HG02623 (cell line): Measurements from ENCODE around the gene CHMP5.

Source experiments
- ATAC-seq: cut with Tn5 transposase; IDR thresholded peaks from one replicate; pipeline ENCODE4 v1.9.1; 2021; ENCODE audit warnings: moderate library complexity; ENCODE audit not compliant: unreplicated experiment

The CHMP5 gene

DNA sequence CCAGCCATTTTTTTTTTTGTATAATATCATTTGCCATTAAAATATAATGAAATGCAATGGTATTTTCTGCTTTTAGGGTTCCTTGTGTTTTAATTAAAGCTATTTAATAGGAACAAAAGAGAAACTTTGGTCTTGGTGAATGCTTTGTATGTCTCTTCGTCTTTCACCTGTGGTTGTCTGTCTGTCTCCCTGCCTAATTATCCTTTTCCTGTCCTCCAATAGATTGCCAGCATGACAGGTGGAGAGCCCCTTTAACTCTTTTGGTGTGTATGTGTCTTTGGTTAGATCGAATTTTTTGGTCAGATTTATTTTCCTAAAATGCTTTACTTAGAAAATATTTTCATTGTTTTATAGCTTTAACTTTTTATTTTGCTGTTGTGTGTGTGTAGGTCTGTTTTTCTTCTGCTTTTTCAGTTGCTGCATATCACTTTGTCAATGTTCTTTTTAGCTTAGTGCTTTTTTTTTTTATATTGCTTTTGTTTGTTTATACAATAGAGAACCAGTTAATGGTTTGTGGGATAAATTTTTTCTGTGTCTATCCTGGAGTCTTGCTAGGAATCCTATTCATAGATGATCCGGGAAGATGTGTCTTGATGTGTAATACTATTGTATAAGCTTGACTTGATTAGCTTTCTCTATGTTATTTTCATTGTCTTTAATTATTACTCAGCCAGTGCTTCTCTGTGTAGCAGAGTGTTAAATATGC, 8.6 kb downstream of the CHMP5 start:
- no peak for ATAC-seq

GRCh38 chr9:33273972-33274328, 9.1 kb downstream of the CHMP5 start:
- no peak for ATAC-seq

DNA sequence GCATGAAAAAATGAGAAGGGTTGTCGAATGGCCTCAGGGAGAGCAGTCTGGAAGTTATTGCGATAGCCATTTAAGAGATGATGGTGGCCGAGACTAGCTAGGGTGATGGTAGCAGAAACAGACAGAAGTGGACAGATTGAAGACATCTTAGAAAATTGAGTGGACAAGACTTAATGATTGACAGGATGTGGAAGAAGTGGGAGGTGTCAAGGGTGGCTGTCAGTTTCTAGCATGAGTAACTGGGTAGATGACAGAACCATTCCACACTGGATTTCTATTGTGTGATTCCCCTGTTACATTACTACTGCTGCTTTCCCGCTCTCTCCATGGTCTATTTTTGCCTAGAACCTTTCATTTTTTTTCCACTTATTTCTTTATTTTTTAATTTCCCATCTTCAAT, 12.6 kb downstream of the CHMP5 start:
- ATAC-seq, result no peak

DNA sequence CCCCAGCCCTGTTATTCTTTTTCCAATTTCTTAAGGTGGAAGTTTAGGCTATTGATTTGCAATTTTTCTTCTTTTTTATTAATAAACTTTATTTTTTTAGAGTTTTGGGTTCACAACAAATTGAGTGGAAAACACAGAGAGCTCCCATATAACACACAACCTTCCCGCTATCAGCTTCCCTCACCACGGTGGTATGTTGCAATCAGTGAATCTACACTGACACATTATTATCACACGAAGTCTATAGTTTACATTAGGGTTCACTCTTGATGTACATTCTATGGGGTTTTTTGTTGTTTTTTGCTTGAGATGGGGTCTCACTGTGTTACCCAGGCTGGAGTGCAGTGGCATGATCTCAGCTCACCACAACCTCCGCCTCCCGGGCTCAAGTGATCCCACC, 20.7 kb downstream of the CHMP5 start:
- ATAC-seq, result no peak

- ATAC-seq, result no peak
Observed at GRCh38 chr9:33287087-33287490, 22.2 kb downstream of the CHMP5 start.

- ATAC-seq, result no peak
Observed at GRCh38 chr9:33288235-33288634, 23.4 kb downstream of the CHMP5 start.

DNA sequence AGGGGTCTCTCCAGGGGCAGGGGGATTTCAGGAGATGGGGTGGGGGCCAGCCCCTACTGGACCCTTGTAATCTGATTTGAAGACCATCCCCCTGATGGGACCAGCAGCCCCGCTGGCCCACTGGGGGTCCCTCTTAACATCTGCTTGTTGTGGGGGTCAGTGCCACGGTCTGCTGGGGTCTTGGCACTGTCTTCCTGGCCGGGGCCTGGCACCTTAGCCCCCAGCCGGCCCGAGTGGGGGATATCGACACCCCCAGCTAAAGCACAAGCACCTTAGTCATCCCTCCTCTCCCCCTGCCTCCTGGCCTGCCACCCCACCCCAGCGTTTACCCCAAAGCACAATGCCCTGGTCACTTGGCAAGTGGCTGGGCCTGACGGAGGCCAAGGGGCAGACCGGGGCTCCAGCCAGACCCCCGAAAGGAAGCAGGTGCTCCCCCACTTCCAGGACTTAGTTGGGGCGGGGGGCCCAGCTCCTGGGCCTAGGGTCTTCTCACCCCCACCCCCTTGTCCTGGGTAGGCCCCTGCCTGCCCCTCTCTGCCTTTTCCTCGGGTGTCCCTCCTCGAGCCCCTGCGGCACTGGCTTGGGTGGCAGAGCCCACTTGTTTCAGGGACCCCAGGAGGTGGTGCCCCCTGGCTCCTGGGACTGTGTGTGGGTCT, 24.1 kb downstream of the CHMP5 start:
- no peak for ATAC-seq

DNA sequence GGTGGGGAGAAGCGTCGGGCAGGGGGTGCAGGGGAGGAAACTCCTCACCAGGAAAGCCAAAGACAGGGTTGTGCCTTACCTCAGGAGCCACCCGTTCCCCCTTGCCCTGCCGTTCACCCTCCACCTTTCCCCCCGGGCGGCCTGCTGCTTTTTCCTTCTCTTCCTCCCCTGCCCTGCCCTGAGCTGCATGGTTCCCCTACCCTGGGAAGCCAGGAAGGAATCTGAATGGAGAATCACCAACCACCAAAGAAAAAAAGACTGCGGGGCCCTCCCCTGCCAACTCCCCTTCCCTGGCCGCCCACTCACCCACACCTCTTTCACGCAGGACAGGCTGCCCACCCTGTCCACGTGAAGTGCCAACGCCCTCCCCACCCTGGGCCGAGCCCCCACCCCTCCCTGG, 24.6 kb downstream of the CHMP5 start:
- no peak for ATAC-seq

GRCh38 chr9:33289936-33290246, 25.0 kb downstream of the CHMP5 start:
- ATAC-seq, result no peak

- ATAC-seq, result peak; percentile 86
Observed at GRCh38 chr9:33290247-33291030, 25.6 kb downstream of the CHMP5 start, which contains the start of gene NFX1. TSS of gene NFX1 (plus strand) at chr9:33290516. CDS start at chr9:33290573, 57 bp downstream.

DNA sequence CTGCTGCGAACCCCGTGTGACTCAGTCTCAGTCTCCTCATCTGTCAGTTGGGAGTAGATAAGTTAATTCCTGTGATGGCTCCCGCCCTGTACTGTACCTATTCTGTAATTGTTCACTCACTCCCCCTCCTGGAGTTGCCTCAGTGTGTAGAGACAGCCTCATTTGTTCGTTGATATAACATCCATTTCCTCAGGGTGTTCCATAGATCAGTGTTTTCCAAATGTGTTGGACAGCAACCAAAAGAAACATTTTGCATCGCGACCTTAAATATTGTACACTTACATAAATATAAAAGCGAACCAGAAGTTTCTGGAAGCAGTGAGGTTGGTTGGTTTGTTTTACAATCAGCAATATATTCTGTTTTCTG, 26.2 kb downstream of the CHMP5 start:
- ATAC-seq, result no peak

- no peak for ATAC-seq
Observed at GRCh38 chr9:33291901-33292300, 27.1 kb downstream of the CHMP5 start.

DNA sequence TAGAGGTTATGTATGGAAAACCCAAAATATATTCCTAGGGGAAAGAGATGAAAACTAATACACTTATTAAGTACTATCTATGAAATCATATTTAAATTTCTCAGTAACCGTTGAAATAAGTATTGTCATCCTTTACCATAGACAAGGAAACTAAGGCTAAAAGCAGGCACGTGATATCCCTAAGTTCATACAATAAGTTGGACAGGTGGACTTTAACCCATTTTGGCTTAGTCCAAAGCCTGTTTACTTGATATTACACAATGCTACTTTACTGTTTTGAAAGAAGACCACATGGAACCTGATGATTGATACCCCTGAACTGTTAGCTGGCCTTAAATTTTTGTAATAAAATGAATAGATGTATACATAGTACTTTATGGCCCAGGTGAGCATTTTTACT, 28.9 kb downstream of the CHMP5 start:
- no peak for ATAC-seq

- no peak for ATAC-seq
Observed at GRCh38 chr9:33294670-33295432, 30.0 kb downstream of the CHMP5 start.

- ATAC-seq, result peak; percentile 27
Observed at GRCh38 chr9:33295571-33295970, 30.7 kb downstream of the CHMP5 start.

DNA sequence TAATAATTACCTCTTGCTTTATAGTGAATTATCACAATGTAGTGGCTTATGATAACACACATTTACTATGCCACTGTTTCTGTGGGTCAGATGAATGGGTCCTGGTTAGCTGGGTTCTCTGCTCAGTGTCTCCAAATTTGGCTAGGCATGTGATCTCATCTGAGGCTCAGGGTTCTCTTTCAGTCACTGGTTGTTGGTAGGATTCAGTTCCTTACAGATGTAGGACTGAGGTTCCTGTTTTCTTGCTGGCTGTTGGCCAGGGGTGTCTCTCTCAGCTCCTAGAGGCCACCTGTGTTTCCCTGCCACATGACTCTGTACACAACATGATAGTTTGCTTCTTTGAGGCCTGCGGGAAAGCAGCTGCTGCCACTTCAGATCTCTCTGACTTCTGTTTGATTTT, 32.6 kb downstream of the CHMP5 start:
- peak; percentile 92 for ATAC-seq

DNA sequence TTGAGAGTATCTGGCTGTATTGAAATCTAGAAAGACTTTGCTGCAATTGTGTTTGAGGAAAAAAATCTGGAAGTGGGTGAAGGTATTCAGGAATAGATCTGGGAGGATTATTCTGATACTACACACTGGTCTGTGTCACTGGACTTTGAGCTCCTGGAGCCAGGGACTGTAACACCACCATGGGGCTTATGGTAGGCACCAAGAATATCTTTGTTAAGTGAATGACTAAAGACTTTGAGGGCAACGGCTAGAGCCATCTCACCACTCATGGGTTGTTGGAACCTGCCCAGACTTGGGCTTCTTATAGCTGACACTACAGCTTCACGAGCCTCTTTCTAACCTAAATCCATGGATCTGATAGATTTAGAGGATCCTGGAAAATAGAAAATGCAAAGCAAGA, 35.7 kb downstream of the CHMP5 start:
- no peak for ATAC-seq

DNA sequence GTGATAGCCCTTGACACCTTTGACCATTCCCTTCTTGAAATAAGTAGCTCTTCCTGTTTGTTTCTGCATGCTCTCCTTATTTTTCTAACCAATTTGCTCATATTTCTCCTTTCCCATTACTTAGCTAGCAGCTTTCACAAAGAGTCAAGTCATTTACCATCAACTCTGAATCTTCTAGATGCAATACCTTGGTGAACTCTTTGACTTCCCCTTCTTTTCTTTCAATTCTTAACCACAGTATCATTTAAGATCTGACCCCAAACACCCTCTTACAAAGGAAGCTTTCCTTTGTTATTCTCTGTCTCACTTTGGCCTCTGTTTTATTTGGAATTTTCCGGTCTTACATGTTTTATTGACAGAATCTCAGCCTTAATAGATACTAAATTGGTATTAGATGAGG, 39.5 kb downstream of the CHMP5 start:
- ATAC-seq, result no peak

DNA sequence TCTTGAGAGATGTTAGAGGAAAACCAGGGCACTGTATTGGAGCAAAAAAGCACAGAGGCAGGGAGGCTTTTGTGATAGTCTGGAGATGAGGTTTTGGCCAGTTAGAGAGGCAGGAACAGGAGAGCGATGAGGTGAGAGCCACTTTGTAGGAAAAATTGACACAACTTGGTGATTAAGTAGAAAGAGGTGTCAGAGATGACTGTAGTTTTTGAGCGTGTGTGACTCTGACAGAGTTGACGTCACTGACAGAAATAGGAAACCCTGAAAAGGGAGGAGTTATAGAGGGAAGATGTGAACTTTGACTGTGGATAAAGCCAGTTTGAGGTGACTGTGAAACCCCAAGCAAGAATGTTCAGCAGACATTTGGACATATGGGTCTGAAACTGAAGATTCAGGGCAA, 41.2 kb downstream of the CHMP5 start:
- ATAC-seq, result no peak

DNA sequence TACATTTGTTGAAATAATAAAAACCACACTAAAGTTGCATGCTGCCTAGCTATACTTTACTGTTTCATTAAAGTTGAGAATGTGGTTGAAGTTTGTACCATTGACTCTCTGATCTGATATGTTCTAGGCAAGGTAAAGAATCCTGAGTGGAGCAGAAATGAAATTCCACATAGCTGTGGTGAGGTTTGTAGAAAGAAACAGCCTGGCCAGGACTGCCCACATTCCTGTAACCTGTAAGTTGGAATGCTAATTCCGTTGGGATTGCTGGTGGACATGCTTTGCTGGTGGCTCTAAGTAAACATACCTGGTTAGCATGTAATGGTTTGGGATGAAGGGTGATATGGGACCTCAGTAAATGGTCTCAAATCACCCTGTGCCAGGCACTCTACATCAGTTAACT, 42.2 kb downstream of the CHMP5 start:
- ATAC-seq, result no peak

- no peak for ATAC-seq
Observed at GRCh38 chr9:33309903-33310302, 45.1 kb downstream of the CHMP5 start.

GRCh38 chr9:33310748-33311147, 45.9 kb downstream of the CHMP5 start:
- ATAC-seq, result no peak
